Skeletal muscle tissue (tissue), 4 donors: ENCODE data around the gene IPO9. TPM values are rescaled to one million over a fixed set of nuclear protein-coding genes. Genes with fewer than 3 reads are reported as not detected.
A peak's percentile ranks its signal among the peaks of the same experiment; 100 is the strongest.

Experiments used
- H3K27ac ChIP-seq: one replicate; pipeline ENCODE4 v1.7.0; 2013; ENCODE audit warnings: mild to moderate bottlenecking, low read depth, low read length, inconsistent platforms
- H3K27me3 ChIP-seq, 3 donors: one replicate each; pipeline ENCODE4 v1.7.0; 2013; ENCODE audit warnings: low read length in 3 of 3; ENCODE audit not compliant: control insufficient read depth in 3 of 3, insufficient read depth in 3 of 3
- H3K36me3 ChIP-seq, 3 donors: one replicate each; pipeline ENCODE4 v1.7.0; 2013; ENCODE audit warnings: low read length in 3 of 3; ENCODE audit not compliant: control insufficient read depth in 3 of 3, insufficient read depth in 3 of 3
- H3K4me1 ChIP-seq, 3 donors: one replicate each; pipeline ENCODE4 v1.7.0; 2013; ENCODE audit warnings: low read length in 3 of 3, mild to moderate bottlenecking in 3 of 3; ENCODE audit not compliant: control insufficient read depth in 3 of 3, insufficient read depth in 3 of 3
- H3K4me3 ChIP-seq, 3 donors: one replicate each; pipeline ENCODE4 v1.7.0; 2013; ENCODE audit warnings: low read length in 3 of 3
- H3K9ac ChIP-seq, 3 donors: one replicate each; pipeline ENCODE4 v1.7.0; 2013; ENCODE audit warnings: low read length in 3 of 3, mild to moderate bottlenecking in 3 of 3, moderate library complexity in 2 of 3, low read depth in 1 of 3
- H3K9me3 ChIP-seq, 3 donors: one replicate each; pipeline ENCODE4 v1.7.0; 2013; ENCODE audit warnings: low read length in 3 of 3; ENCODE audit not compliant: control insufficient read depth in 3 of 3
- total RNA-seq: library from RNA; depleted of rRNA; stranded (reverse); fragments of >200 nt; gene quantifications from one replicate; pipeline ENCODE4 v1.2.3, GENCODE V29; 2014
- donor health status: Osteomylitis.

Gene IPO9
- total RNA-seq, 1 donor from 2014 or later, result 19.3 TPM

DNA sequence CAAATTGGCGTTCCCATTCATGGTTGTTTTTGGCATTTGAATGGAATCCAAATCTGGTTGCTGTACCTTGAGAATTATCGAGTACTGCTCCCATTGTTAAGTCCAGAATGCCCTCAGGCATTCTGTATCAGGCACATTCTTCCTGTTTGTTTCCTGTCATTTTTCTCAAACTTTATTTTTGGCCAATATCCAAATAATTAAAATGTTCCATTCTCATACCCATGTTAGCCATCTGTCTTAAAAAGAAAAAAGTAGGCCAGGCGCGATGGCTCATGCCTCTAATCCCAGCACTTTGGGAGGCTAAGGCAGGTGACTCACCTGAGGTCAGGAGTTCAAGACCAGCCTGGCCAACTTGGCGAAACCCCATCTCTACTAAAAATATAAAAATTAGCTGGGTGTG, 30.5 kb downstream of the IPO9 start:
- Histone ChIP-seq H3K4me1 (no peaks in the 10 kb centered on the region), H3K4me3 (no peak overlapping the region), H3K9me3 (no peaks in the 10 kb centered on the region), H3K27ac (no peak overlapping the region), H3K9ac (no peak overlapping the region), H3K27me3 (no peaks in the 10 kb centered on the region), H3K36me3 (peaks cover 22 to 67% (median 61%) of the 10 kb centered on the region in 3 donors)

DNA sequence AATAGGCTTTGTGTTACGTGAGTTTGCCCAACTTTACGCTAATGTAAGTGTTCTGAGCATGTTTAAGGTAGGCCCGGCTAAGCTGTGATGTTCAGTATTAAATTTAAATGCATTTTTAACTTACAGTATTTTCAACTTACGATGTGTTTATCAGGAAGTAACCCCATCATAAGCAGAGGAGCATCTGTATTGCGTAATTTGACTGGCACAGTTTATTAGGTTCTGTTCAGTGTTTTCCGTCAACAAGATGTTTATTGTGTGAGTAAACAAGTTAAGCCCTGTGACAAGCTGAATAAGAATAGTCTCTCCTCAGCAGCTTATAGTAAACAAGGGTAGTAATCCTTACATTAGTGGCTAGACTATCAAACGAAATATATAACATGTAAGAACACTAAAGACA, 32.5 kb downstream of the IPO9 start:
- H3K9ac ChIP-seq, result no peak overlapping the region
- no peak overlapping the region for H3K27ac ChIP-seq
- no peaks in the 10 kb centered on the region for H3K27me3 ChIP-seq
- no peaks in the 10 kb centered on the region for H3K9me3 ChIP-seq
- no peak overlapping the region for H3K4me3 ChIP-seq
- H3K4me1 ChIP-seq, result no peaks in the 10 kb centered on the region
- H3K36me3 ChIP-seq, result peaks cover 17 to 55% (median 46%) of the 10 kb centered on the region in 3 donors

DNA sequence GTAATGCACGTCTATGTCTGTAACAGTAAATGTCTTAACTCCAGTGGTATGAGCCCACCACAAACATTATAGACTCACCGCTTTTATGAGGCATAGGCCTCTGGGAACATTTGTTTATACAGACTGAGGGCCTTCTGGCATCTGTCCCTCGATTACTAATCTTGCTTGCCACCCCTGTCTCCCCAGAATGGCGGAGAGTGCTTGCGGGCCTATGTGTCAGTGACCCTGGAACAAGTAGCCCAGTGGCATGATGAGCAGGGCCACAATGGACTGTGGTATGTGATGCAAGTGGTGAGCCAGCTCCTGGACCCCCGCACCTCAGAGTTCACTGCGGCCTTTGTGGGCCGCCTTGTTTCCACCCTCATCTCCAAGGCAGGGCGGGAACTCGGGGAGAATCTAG, 41.4 kb downstream of the IPO9 start:
- H3K9ac ChIP-seq, result no peak overlapping the region
- peaks cover 61 to 81% (median 65%) of the 10 kb centered on the region in 3 donors for H3K36me3 ChIP-seq
- no peaks in the 10 kb centered on the region for H3K27me3 ChIP-seq
- H3K27ac ChIP-seq, result no peak overlapping the region
- H3K4me1 ChIP-seq, result no peaks in the 10 kb centered on the region
- H3K4me3 ChIP-seq, result no peak overlapping the region
- H3K9me3 ChIP-seq, result no peaks in the 10 kb centered on the region

DNA sequence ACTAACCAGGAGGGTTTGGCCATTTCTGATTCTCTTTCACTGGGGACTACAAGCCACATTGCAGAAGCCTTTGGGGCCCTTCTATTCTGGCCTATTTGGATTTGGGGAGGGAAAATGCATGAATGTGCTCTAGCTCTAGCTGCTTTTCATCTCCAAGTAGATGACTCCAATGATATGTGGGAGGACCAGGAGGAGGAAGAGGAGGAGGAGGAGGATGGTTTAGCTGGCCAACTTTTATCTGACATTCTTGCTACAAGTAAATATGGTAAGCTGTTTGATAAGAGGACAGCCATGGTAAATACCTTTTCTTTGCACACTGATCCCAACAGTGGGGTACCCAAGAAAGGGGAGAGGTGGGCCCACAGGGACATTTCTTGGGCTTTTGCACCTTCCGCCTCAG, 45.7 kb downstream of the IPO9 start:
- H3K9me3 ChIP-seq, result no peaks in the 10 kb centered on the region
- H3K27me3 ChIP-seq, result no peaks in the 10 kb centered on the region
- no peak overlapping the region for H3K27ac ChIP-seq
- H3K36me3 ChIP-seq, result peaks cover 49 to 57% (median 52%) of the 10 kb centered on the region in 3 donors
- no peak overlapping the region for H3K9ac ChIP-seq
- peaks cover 11 to 17% (median 12%) of the 10 kb centered on the region in 3 donors for H3K4me1 ChIP-seq
- no peak overlapping the region for H3K4me3 ChIP-seq

DNA sequence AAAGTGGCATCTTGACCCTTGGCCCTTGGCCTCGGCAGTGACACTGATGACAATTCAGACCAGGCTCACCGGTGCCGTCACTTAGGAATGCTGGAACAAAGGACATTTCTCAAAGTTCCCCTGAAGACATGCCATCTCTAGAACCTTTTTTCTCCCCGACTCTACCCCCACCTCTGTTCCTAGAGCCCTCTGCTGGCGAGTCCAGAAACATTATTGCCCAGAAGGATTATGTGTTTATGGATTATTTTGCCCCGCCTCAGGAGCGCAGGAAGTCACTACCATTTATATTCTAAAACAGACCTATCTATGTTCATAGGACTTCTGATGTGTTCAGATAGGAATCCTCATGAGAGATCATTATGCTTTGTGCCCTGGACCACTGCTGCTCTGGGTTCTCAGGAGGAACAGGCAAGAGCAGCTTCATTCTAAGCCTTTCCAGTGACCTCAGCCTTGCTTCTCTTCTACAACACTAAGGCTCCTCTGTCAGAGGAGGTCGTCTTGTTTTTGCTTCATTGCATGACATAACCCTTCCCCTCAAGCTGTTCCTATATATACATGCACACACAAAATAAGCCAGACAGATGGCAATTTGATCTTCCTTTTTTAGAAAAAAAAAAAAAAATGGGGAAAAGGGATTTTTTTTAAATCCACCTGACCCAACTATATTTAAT, 47.3 kb downstream of the IPO9 start:
- Histone ChIP-seq H3K27ac (no peak overlapping the region), H3K27me3 (no peaks in the 10 kb centered on the region), H3K9ac (no peak overlapping the region), H3K4me1 (peaks cover 14 to 29% (median 23%) of the 10 kb centered on the region in 3 donors), H3K4me3 (no peak overlapping the region), H3K9me3 (no peaks in the 10 kb centered on the region), H3K36me3 (peaks cover 36 to 42% (median 36%) of the 10 kb centered on the region in 3 donors)

DNA sequence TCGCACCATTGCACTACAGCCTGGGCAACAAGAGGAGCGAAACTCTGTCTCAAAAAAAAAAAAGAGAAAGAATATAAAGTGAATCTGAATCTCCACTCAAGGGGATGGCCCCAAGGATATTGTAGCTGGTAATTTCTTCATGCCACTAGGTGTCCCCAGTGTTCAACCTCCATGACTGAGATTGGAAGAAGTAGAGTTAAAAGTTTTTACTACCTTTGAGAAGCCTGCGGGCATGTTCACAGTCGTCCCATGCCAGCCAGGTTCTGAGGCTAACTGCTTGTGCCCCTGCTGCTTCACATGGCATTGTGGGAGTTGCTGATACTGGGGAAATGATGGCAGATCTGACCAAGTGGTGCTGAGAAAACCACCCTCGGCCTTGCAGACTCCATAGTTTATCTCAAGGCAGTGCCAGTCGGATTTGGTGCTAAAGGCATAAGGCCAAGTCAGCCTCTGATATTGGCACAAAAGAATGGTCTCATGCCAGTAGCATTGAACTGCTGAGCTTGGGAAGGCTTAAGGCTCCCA, 49.0 kb downstream of the IPO9 start:
- H3K4me3 ChIP-seq, result peak overlapping the region in 1 of 3 donors; percentile 42
- peak overlapping the region; percentile 52 for H3K27ac ChIP-seq
- H3K36me3 ChIP-seq, result peaks cover 20 to 27% (median 20%) of the 10 kb centered on the region in 3 donors
- peak overlapping the region in 2 of 3 donors; percentile 44 to 60 for H3K9ac ChIP-seq
- H3K4me1 ChIP-seq, result peaks cover 24 to 45% (median 37%) of the 10 kb centered on the region in 3 donors
- H3K9me3 ChIP-seq, result no peaks in the 10 kb centered on the region
- H3K27me3 ChIP-seq, result no peaks in the 10 kb centered on the region

DNA sequence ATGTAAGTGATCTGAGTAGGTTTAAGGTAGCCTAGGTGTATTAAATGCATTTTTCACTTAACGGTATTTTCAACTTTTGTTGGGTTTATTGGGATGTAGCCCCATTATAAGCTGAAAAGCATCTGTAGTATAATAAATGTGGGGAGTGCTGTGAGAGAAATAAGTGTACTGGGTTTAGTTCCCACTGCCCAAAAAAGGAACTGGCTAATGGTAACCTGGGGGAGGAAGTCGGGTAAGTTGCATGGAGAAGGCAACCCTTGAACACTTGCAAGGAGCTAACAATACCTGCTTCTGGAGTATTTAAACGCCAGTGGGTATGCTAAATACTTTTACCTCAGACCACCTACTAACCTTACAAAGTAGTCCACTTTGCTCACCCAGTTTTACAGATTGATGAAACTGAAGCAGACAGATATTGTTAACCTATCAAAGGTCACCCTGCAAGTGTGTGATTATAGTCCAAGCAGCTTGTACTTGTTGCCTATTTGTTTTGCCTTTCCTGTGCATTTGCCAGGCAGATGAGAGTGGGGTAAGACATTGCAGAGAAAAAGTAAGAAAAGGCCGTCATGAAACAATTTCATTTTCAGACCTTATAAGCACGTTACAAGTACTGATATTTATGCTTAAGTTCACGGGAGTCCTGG, 52.1 kb downstream of the IPO9 start:
- H3K4me3 ChIP-seq, result no peak overlapping the region
- peaks cover 54 to 76% (median 67%) of the 10 kb centered on the region in 3 donors for H3K4me1 ChIP-seq
- H3K9ac ChIP-seq, result peak overlapping the region in 1 of 3 donors; percentile 18
- no peaks in the 10 kb centered on the region for H3K27me3 ChIP-seq
- no peaks in the 10 kb centered on the region for H3K9me3 ChIP-seq
- peak overlapping the region; percentile 96 for H3K27ac ChIP-seq
- peaks cover under 1 to 4% (median under 1%) of the 10 kb centered on the region in 3 donors for H3K36me3 ChIP-seq

DNA sequence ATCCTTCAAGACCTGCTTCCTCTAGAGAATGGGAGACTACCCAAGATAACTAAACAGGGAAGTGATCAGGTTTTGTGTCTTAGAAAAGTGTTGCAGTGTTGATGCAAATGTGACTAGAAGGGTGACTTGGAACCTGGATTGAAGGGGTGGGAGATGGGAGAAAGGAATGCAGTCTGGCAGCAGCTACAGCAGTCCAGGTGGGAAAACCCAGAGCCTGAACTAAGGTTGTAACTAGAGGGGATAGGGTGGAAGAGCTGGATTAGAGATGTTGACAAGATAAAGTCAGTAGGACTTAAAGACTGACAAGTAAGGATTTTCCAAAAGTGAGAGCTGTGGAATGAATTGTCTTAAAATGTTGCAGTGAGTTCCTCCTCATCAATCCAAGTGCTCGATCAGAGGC, 52.7 kb downstream of the IPO9 start:
- H3K36me3 ChIP-seq, result no peaks in the 10 kb centered on the region
- peak overlapping the region; percentile 96 for H3K27ac ChIP-seq
- H3K9ac ChIP-seq, result peak overlapping the region in 1 of 3 donors; percentile 18
- H3K27me3 ChIP-seq, result no peaks in the 10 kb centered on the region
- H3K4me3 ChIP-seq, result no peak overlapping the region
- H3K9me3 ChIP-seq, result no peaks in the 10 kb centered on the region
- peaks cover 59 to 81% (median 72%) of the 10 kb centered on the region in 3 donors for H3K4me1 ChIP-seq

DNA sequence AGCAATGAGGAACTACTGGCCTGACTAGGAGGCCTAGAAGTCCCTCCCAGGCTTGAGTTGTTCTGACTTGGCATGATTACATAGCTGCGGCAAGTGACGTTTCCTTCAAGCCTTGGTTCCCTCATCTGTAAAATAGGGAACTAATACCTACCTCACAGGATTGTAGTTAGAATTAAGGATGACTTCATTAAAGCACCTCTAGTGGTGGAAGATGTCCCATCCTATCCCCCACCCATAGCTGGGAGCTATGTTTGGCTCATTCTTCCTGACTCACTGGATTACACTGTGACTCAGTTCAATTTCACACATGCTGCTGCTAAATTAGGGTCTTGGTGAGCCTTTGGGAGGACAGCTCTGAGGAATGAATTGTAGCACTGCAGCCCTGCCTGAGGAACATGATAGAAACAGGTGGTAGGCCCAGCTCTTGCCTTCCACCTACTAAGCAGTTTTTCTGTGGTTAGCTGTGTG, 53.7 kb downstream of the IPO9 start:
- H3K9me3 ChIP-seq, result no peaks in the 10 kb centered on the region
- H3K9ac ChIP-seq, result peak overlapping the region in 2 of 3 donors; percentile 69 to 72
- H3K36me3 ChIP-seq, result no peaks in the 10 kb centered on the region
- H3K4me1 ChIP-seq, result peaks cover 70 to 92% (median 82%) of the 10 kb centered on the region in 3 donors
- no peak overlapping the region for H3K4me3 ChIP-seq
- H3K27me3 ChIP-seq, result no peaks in the 10 kb centered on the region
- peak overlapping the region; percentile 96 for H3K27ac ChIP-seq

DNA sequence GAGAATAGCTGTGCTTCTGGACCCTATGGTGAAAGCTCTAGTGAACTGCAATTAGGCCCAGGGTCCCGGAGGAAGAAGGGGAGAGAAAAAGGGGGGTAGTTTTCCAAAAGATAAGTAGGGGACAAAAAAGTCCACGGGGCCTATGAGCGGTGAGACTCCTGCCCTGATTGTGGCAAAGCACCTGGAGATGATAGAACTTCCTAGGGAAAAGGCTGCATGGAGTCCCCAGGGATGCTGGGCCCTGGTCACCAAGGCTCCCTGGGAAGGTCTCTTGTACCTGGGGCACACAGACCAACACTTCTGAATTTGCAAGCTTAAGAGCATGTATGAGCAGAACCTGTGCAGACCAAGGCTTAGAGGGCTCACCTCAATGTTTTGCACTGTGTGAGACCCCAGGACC, 54.3 kb downstream of the IPO9 start:
- Histone ChIP-seq H3K4me1 (peaks cover 72 to 94% (median 85%) of the 10 kb centered on the region in 3 donors), H3K4me3 (peak overlapping the region in 2 of 3 donors; percentile 2 to 10), H3K36me3 (no peaks in the 10 kb centered on the region), H3K9ac (peak overlapping the region; percentile 55 to 72 (median 69)), H3K27ac (peak overlapping the region; percentile 96), H3K9me3 (no peaks in the 10 kb centered on the region), H3K27me3 (no peaks in the 10 kb centered on the region)
